Stimulated activated CD8-positive, alpha-beta memory T cell treated with anti-CD3 and anti-CD28 coated beads, Interleukin-4, amount 100 ng/mL, for 48 hours (primary cell): ENCODE measurements around the gene ACE2.

Experiments used
- DNase-seq: peaks from one replicate; pipeline ENCODE4 v3.0.0-alpha.2; 2020

ACE2 gene

GRCh38 chrX:15570145-15570544, 30.6 kb downstream of the ACE2 start:
- DNase-seq = no peak

GRCh38 chrX:15567886-15568616, 32.7 kb downstream of the ACE2 start:
- no peak for DNase-seq

GRCh38 chrX:15567267-15567666, 33.5 kb downstream of the ACE2 start:
- DNase-seq = no peak

GRCh38 chrX:15566244-15566643, 34.5 kb downstream of the ACE2 start:
- no peak for DNase-seq

- peak; percentile 24 for DNase-seq
Measured at GRCh38 chrX:15564981-15565579, 35.7 kb downstream of the ACE2 start.

GRCh38 chrX:15563056-15563455, 37.7 kb downstream of the ACE2 start:
- DNase-seq = no peak

GRCh38 chrX:15560924-15561323, 39.8 kb downstream of the ACE2 start:
- no peak for DNase-seq

GRCh38 chrX:15559227-15559626, 41.5 kb downstream of the ACE2 start:
- DNase-seq = no peak

- no peak for DNase-seq
Measured at GRCh38 chrX:15549189-15550012, 51.4 kb downstream of the ACE2 start.

- no peak for DNase-seq
Measured at GRCh38 chrX:15547356-15547755, 53.4 kb downstream of the ACE2 start.

GRCh38 chrX:15546745-15547144, 54.0 kb downstream of the ACE2 start:
- DNase-seq = no peak

GRCh38 chrX:15530318-15530717, 70.4 kb downstream of the ACE2 start:
- no peak for DNase-seq

- DNase-seq = no peak
Measured at GRCh38 chrX:15529165-15529564, 71.6 kb downstream of the ACE2 start.

- no peak for DNase-seq
Measured at GRCh38 chrX:15525664-15526416, 74.9 kb downstream of the ACE2 start.

- no peak for DNase-seq
Measured at GRCh38 chrX:15524417-15524816, 76.3 kb downstream of the ACE2 start.

- no peak for DNase-seq
Measured at GRCh38 chrX:15523088-15523487, 77.7 kb downstream of the ACE2 start.

- DNase-seq = no peak
Measured at GRCh38 chrX:15522464-15522863, 78.3 kb downstream of the ACE2 start.

- no peak for DNase-seq
Measured at GRCh38 chrX:15515931-15516330, 84.8 kb downstream of the ACE2 start.

GRCh38 chrX:15514279-15514678, 86.5 kb downstream of the ACE2 start:
- no peak for DNase-seq

GRCh38 chrX:15512401-15512965, 88.3 kb downstream of the ACE2 start:
- no peak for DNase-seq

- DNase-seq = no peak
Measured at GRCh38 chrX:15511563-15511962, 89.2 kb downstream of the ACE2 start.
